Adipocyte (in vitro differentiated cells): ENCODE results near the gene SCAMP4.
A peak's percentile ranks its signal among the peaks of the same experiment; 100 is the strongest.
"Not testable (repeated sequence)": the region's sequence is repeated elsewhere in the genome, so short reads cannot be mapped to it uniquely, and the experiment has no call there.

Experiments used
- DNase-seq: peaks from one replicate; pipeline ENCODE4 v3.0.0-alpha.2; 2015; ENCODE audit warnings: low read depth
- H3K27me3 ChIP-seq: replicated peaks from 2 replicates; pipeline ENCODE4 v1.7.0; 2013; ENCODE audit warnings: mild to moderate bottlenecking, low read length, moderate library complexity; ENCODE audit not compliant: control insufficient read depth, insufficient read depth
- H3K36me3 ChIP-seq: 2 replicates; pipeline ENCODE4 v1.7.0; 2013; ENCODE audit warnings: low read length, mild to moderate bottlenecking, moderate library complexity; ENCODE audit not compliant: control insufficient read depth, insufficient read depth, severe bottlenecking
- H3K4me1 ChIP-seq: 2 replicates; pipeline ENCODE4 v1.7.0; 2013; ENCODE audit warnings: mild to moderate bottlenecking, low read length, moderate library complexity; ENCODE audit not compliant: control insufficient read depth, insufficient read depth
- H3K4me3 ChIP-seq: 2 replicates; pipeline ENCODE4 v1.7.0; 2013; ENCODE audit warnings: mild to moderate bottlenecking, low read length, moderate library complexity
- H3K9ac ChIP-seq: 2 replicates; pipeline ENCODE4 v1.7.0; 2013; ENCODE audit warnings: mild to moderate bottlenecking, low read length, moderate library complexity
- H3K9me3 ChIP-seq: 2 replicates; pipeline ENCODE4 v1.7.0; 2013; ENCODE audit warnings: mild to moderate bottlenecking, low read length, moderate library complexity; ENCODE audit not compliant: control insufficient read depth

SCAMP4 gene

GRCh38 chr19:1879982-1880381 lies 25.2 kb upstream of the SCAMP4 start:
- H3K36me3 ChIP-seq, H3K4me3 ChIP-seq, H3K9me3 ChIP-seq, H3K9ac ChIP-seq, DNase-seq, H3K27me3 ChIP-seq: not testable (repeated sequence)
- H3K4me1 ChIP-seq: peaks cover 27% of the 10 kb centered on the region

GRCh38 chr19:1880611-1881392 lies 24.4 kb upstream of the SCAMP4 start:
- Histone ChIP-seq H3K4me3 (no peak overlapping the region), H3K9ac (no peak overlapping the region), H3K36me3 (no peaks in the 10 kb centered on the region), H3K4me1 (peaks cover 25% of the 10 kb centered on the region), H3K9me3 (no peaks in the 10 kb centered on the region), H3K27me3 (no peaks in the 10 kb centered on the region)
- DNase-seq: no peak

GRCh38 chr19:1881393-1882088 lies 23.7 kb upstream of the SCAMP4 start:
- DNase-seq, H3K9ac ChIP-seq, H3K36me3 ChIP-seq, H3K4me3 ChIP-seq, H3K9me3 ChIP-seq, H3K27me3 ChIP-seq: not testable (repeated sequence)
- peaks cover 21% of the 10 kb centered on the region for H3K4me1 ChIP-seq

GRCh38 chr19:1882089-1882785 lies 23.0 kb upstream of the SCAMP4 start:
- H3K9me3 ChIP-seq: no peaks in the 10 kb centered on the region
- no peak overlapping the region for H3K4me3 ChIP-seq
- no peak overlapping the region for H3K9ac ChIP-seq
- no peak for DNase-seq
- H3K36me3 ChIP-seq: no peaks in the 10 kb centered on the region
- H3K4me1 ChIP-seq: peaks cover 23% of the 10 kb centered on the region
- H3K27me3 ChIP-seq: no peaks in the 10 kb centered on the region

GRCh38 chr19:1882786-1883692 lies 22.2 kb upstream of the SCAMP4 start:
- Histone ChIP-seq H3K4me3 (peak overlapping the region; percentile 96), H3K36me3 (no peaks in the 10 kb centered on the region), H3K27me3 (no peaks in the 10 kb centered on the region), H3K9ac (peak overlapping the region; percentile 95), H3K4me1 (peaks cover 27% of the 10 kb centered on the region), H3K9me3 (no peaks in the 10 kb centered on the region)
- no peak for DNase-seq

- Histone ChIP-seq H3K9ac (peak overlapping the region; percentile 95), H3K27me3 (no peaks in the 10 kb centered on the region), H3K4me1 (peaks cover 27% of the 10 kb centered on the region), H3K36me3 (no peaks in the 10 kb centered on the region), H3K4me3 (peak overlapping the region; percentile 96), H3K9me3 (no peaks in the 10 kb centered on the region)
- DNase-seq: peak; percentile 10
Observed at GRCh38 chr19:1883784-1884183, 21.4 kb upstream of the SCAMP4 start.

- peak; percentile 26 for DNase-seq
- Histone ChIP-seq H3K36me3 (no peaks in the 10 kb centered on the region), H3K4me1 (peaks cover 27% of the 10 kb centered on the region), H3K27me3 (no peaks in the 10 kb centered on the region), H3K4me3 (peak overlapping the region; percentile 96), H3K9me3 (no peaks in the 10 kb centered on the region), H3K9ac (peak overlapping the region; percentile 95)
Observed at GRCh38 chr19:1884291-1884718, 20.9 kb upstream of the SCAMP4 start.

- Histone ChIP-seq H3K27me3 (no peaks in the 10 kb centered on the region), H3K9ac (peak overlapping the region; percentile 95), H3K36me3 (no peaks in the 10 kb centered on the region), H3K4me1 (peaks cover 27% of the 10 kb centered on the region), H3K4me3 (peak overlapping the region; percentile 96), H3K9me3 (no peaks in the 10 kb centered on the region)
- peak; percentile 59 for DNase-seq
Observed at GRCh38 chr19:1884719-1885334, 20.4 kb upstream of the SCAMP4 start.

- H3K9me3 ChIP-seq, H3K36me3 ChIP-seq, H3K27me3 ChIP-seq: not testable (repeated sequence)
- peak; percentile 97 for DNase-seq
- peak within 1 kb of the TSS; percentile 95 for H3K9ac ChIP-seq
- H3K4me3 ChIP-seq: peak within 1 kb of the TSS; percentile 96
- H3K4me1 ChIP-seq: peaks cover 27% of the 10 kb centered on the region
Observed at GRCh38 chr19:1885398-1886119, 19.6 kb upstream of the SCAMP4 start, which contains the start of gene ABHD17A. TSS of gene ABHD17A (minus strand) at chr19:1885496. CDS start at chr19:1881566, 3,930 bp downstream.

GRCh38 chr19:1886360-1886759 lies 18.8 kb upstream of the SCAMP4 start:
- DNase-seq, H3K27me3 ChIP-seq, H3K9me3 ChIP-seq: not testable (repeated sequence)

More at GRCh38 chr19:1886360-1886759, 18.8 kb upstream of the SCAMP4 start:
- H3K4me1 ChIP-seq: peaks cover 27% of the 10 kb centered on the region
- H3K4me3 ChIP-seq, H3K9ac ChIP-seq, H3K36me3 ChIP-seq: not testable (repeated sequence)
